GM23338 (cell line): Measurements from ENCODE around the gene TGFBR3. TPM values are rescaled to one million over a fixed set of nuclear protein-coding genes. Genes with fewer than 3 reads are reported as not detected.

Experiments used
- ATAC-seq: fragments of 200-7000 bp; cut with Tn5 transposase; 3 replicates; pipeline ENCODE4 v1.9.1; 2020
- DNase-seq: peaks from one replicate; pipeline ENCODE4 v3.0.0-alpha.2; 2015; ENCODE audit warnings: low spot score
- H2AFZ ChIP-seq: fragments of 200-600 bp; sonication (generic); 2 replicates; pipeline ENCODE4 v1.8.0; 2016; ENCODE audit warnings: antibody characterized with exemption, mild to moderate bottlenecking, moderate library complexity
- H3F3A ChIP-seq: fragments of 200-600 bp; sonication (generic); replicated peaks from 2 replicates; pipeline ENCODE4 v1.8.0; 2017; ENCODE audit warnings: antibody characterized with exemption, mixed run types, low read depth
- H3K27ac ChIP-seq: fragments of 200-600 bp; sonication (generic); 2 replicates; pipeline ENCODE4 v1.6.1; 2016; ENCODE audit warnings: low read depth
- H3K27me3 ChIP-seq: fragments of 200-600 bp; sonication (generic); 2 replicates; pipeline ENCODE4 v1.8.0; 2016; ENCODE audit warnings: mild to moderate bottlenecking, mixed run types, moderate library complexity; ENCODE audit not compliant: insufficient read depth
- H3K36me3 ChIP-seq: fragments of 200-600 bp; sonication (generic); 2 replicates; pipeline ENCODE4 v1.8.0; 2016; ENCODE audit warnings: mild to moderate bottlenecking; ENCODE audit not compliant: insufficient read depth
- H3K4me1 ChIP-seq: fragments of 200-600 bp; sonication (generic); 2 replicates; pipeline ENCODE4 v1.8.0; 2016; ENCODE audit warnings: mild to moderate bottlenecking, moderate library complexity; ENCODE audit not compliant: insufficient read depth
- H3K4me2 ChIP-seq: fragments of 200-600 bp; sonication (generic); 2 replicates; pipeline ENCODE4 v1.7.1; 2017; ENCODE audit warnings: mixed run types
- H3K4me3 ChIP-seq: fragments of 200-600 bp; sonication (generic); 2 replicates; pipeline ENCODE4 v1.6.1; 2016; ENCODE audit warnings: mixed run types
- H3K79me2 ChIP-seq: fragments of 200-600 bp; sonication (generic); replicated peaks from 2 replicates; pipeline ENCODE4 v1.8.0; 2017; ENCODE audit warnings: mild to moderate bottlenecking; ENCODE audit not compliant: insufficient read depth
- H3K9me2 ChIP-seq: fragments of 200-600 bp; sonication (generic); 2 replicates; pipeline ENCODE4 v1.8.0; 2017; ENCODE audit not compliant: insufficient read depth
- H4K20me1 ChIP-seq: fragments of 200-600 bp; sonication (generic); replicated peaks from 2 replicates; pipeline ENCODE4 v1.8.0; 2017; ENCODE audit warnings: mild to moderate bottlenecking; ENCODE audit not compliant: insufficient read depth
- H3K27ac Mint-ChIP-seq: 2 replicates; pipeline ENCODE4 v1.8.0; 2020; ENCODE audit warnings: inconsistent platforms, mild to moderate bottlenecking, moderate library complexity, mixed read lengths
- H3K27me3 Mint-ChIP-seq: 3 replicates; pipeline ENCODE4 v1.8.0; 2022; ENCODE audit warnings: low read depth, mild to moderate bottlenecking, moderate library complexity, mixed read lengths, inconsistent platforms; ENCODE audit not compliant: insufficient read depth, poor library complexity
- H3K36me3 Mint-ChIP-seq: 3 replicates; pipeline ENCODE4 v1.8.0; 2021; ENCODE audit warnings: low read depth, mild to moderate bottlenecking, inconsistent platforms, moderate library complexity, mixed read lengths
- H3K4me1 Mint-ChIP-seq: 3 replicates; pipeline ENCODE4 v1.8.0; 2020; ENCODE audit warnings: mild to moderate bottlenecking, inconsistent platforms, mixed read lengths
- H3K4me3 Mint-ChIP-seq: 3 replicates; pipeline ENCODE4 v1.8.0; 2021; ENCODE audit warnings: moderate library complexity, mild to moderate bottlenecking, inconsistent platforms, mixed read lengths
- H3K9me3 Mint-ChIP-seq: 3 replicates; pipeline ENCODE4 v1.8.0; 2020; ENCODE audit warnings: moderate library complexity, mild to moderate bottlenecking, inconsistent platforms, mixed read lengths
- JUNB ChIP-seq: IDR thresholded peaks from one replicate; pipeline ENCODE4 v1.6.1; 2016; ENCODE audit warnings: antibody characterized with exemption; ENCODE audit not compliant: unreplicated experiment
- POLR2AphosphoS5 ChIP-seq: IDR thresholded peaks from 2 replicates; pipeline ENCODE4 v1.6.1; 2016; ENCODE audit warnings: antibody characterized with exemption, low read depth
- STAT1 ChIP-seq: IDR thresholded peaks from one replicate; pipeline ENCODE4 v1.6.1; 2016; ENCODE audit warnings: antibody characterized with exemption; ENCODE audit not compliant: unreplicated experiment
- polyA plus RNA-seq: library from polyadenylated mRNA; unstranded; fragments of >200 nt; fragmentation: Nextera tagmentation; extraction: Ambion mirVana; gene quantifications from 2 replicates; pipeline ENCODE4 v1.2.1, GENCODE V29; 2016
- total RNA-seq: library from RNA; depleted of rRNA; stranded (reverse); fragments of >200 nt; shearing (Covaris generic); gene quantifications from 2 replicates; pipeline ENCODE4 v1.2.3, GENCODE V29; 2014
- TF ChIP-seq, protein P1 (sequence below): fragments of 250-450 bp; sonication (Bioruptor Pico); IDR thresholded peaks from 2 replicates; pipeline ENCODE4 v1.5.0; 2020; ENCODE audit warnings: mild to moderate bottlenecking, moderate library complexity
- TF ChIP-seq, protein P2 (sequence below): IDR thresholded peaks from one replicate; pipeline ENCODE4 v1.6.1; 2018; ENCODE audit warnings: antibody characterized with exemption; ENCODE audit not compliant: unreplicated experiment
- TF ChIP-seq, protein P3 (sequence below): IDR thresholded peaks from 2 replicates; pipeline ENCODE4 v1.6.1; 2016; ENCODE audit warnings: antibody characterized with exemption
- TF ChIP-seq, protein P4 (sequence below), 2 experiments: fragments of 200-600 bp in 1 of 2; sonication (generic) in 1 of 2; conservative IDR thresholded peaks; 2 replicates each; pipeline versions ENCODE4 v1.5.1 to v1.6.1; 2016 to 2017; ENCODE audit warnings: antibody characterized with exemption in 2 of 2, low read depth in 2 of 2, mild to moderate bottlenecking in 2 of 2, moderate library complexity in 1 of 2

TGFBR3 gene
- total and polyA plus RNA-seq, 2 experiments from 2014 or later = 1.7 to 2.9 TPM

DNA sequence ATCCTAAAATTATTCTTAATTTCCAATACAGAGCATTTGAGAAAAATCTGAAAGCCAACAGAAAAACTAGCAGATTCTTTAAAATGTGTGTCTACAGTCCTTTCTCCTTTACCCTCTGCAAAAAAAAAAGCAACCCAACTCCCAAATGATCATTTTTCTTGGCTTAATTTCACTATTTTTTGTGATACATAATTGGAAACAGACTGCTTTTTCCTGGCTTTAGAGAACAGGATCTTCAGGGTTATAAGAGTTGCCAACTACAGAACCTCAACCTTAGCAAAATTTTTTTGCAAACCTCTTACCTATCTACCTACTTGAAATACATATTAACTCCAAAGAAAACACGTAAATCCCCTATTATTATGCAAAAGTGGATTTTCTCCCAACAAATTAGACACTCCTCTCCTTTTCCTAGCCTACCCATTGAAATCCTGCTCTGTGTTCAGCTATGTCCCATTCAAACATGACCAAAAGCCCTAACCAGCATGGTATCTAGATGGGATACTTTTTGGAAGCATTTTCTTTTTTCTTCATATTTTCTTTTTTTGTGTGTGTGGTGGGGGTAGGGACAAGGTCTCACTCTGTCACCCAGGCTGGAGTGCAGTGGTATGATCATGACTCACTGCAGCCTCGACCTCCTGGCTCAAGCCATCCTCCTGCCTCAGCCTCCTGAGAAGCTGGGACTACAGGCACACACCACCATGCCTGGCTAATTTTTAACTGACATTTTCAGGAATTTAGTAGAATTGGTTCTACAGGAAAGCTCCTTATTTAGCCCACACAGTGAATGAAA is 9.0 kb downstream of the TGFBR3 start (continued):
- TF ChIP-seq, protein P1, sequence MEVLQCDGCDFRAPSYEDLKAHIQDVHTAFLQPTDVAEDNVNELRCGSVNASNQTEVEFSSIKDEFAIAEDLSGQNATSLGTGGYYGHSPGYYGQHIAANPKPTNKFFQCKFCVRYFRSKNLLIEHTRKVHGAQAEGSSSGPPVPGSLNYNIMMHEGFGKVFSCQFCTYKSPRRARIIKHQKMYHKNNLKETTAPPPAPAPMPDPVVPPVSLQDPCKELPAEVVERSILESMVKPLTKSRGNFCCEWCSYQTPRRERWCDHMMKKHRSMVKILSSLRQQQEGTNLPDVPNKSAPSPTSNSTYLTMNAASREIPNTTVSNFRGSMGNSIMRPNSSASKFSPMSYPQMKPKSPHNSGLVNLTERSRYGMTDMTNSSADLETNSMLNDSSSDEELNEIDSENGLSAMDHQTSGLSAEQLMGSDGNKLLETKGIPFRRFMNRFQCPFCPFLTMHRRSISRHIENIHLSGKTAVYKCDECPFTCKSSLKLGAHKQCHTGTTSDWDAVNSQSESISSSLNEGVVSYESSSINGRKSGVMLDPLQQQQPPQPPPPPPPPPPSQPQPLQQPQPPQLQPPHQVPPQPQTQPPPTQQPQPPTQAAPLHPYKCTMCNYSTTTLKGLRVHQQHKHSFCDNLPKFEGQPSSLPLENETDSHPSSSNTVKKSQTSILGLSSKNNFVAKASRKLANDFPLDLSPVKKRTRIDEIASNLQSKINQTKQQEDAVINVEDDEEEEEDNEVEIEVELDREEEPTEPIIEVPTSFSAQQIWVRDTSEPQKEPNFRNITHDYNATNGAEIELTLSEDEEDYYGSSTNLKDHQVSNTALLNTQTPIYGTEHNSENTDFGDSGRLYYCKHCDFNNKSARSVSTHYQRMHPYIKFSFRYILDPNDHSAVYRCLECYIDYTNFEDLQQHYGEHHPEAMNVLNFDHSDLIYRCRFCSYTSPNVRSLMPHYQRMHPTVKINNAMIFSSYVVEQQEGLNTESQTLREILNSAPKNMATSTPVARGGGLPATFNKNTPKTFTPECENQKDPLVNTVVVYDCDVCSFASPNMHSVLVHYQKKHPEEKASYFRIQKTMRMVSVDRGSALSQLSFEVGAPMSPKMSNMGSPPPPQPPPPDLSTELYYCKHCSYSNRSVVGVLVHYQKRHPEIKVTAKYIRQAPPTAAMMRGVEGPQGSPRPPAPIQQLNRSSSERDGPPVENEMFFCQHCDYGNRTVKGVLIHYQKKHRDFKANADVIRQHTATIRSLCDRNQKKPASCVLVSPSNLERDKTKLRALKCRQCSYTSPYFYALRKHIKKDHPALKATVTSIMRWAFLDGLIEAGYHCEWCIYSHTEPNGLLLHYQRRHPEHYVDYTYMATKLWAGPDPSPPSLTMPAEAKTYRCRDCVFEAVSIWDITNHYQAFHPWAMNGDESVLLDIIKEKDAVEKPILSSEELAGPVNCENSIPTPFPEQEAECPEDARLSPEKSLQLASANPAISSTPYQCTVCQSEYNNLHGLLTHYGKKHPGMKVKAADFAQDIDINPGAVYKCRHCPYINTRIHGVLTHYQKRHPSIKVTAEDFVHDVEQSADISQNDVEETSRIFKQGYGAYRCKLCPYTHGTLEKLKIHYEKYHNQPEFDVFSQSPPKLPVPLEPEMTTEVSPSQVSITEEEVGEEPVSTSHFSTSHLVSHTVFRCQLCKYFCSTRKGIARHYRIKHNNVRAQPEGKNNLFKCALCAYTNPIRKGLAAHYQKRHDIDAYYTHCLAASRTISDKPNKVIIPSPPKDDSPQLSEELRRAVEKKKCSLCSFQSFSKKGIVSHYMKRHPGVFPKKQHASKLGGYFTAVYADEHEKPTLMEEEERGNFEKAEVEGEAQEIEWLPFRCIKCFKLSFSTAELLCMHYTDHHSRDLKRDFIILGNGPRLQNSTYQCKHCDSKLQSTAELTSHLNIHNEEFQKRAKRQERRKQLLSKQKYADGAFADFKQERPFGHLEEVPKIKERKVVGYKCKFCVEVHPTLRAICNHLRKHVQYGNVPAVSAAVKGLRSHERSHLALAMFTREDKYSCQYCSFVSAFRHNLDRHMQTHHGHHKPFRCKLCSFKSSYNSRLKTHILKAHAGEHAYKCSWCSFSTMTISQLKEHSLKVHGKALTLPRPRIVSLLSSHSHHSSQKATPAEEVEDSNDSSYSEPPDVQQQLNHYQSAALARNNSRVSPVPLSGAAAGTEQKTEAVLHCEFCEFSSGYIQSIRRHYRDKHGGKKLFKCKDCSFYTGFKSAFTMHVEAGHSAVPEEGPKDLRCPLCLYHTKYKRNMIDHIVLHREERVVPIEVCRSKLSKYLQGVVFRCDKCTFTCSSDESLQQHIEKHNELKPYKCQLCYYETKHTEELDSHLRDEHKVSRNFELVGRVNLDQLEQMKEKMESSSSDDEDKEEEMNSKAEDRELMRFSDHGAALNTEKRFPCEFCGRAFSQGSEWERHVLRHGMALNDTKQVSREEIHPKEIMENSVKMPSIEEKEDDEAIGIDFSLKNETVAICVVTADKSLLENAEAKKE = no peak
- TF ChIP-seq POLR2AphosphoS5 = no peak

DNA sequence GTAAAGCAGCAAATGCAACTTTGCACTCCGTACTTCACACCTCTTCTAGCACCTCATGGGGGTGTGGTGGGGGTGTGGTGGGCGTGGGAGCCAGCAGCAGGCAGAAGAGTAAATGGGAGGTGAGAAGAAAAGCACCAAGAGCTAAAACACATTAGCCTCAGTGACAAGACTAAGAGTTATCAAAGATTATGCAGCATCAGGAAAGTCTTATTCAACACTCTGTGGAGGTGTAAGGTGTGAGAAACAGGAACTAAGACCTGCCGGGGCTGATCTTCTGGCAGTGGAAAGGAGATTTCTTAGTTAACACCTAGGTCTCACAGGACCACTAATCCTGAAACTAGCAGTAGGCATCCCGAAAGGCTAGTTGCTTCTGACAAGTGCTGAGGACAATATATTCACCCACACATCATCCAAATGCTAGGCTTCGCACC is 9.9 kb downstream of the TGFBR3 start:
- H3K27me3 ChIP-seq = no peaks in the 10 kb centered on the region
- DNase-seq (no peak), ATAC-seq (no peak)
- Mint-ChIP-seq H3K36me3 (no peaks in the 10 kb centered on the region), H3K27ac (no peak overlapping the region), H3K4me3 (no peak overlapping the region), H3K4me1 (peaks cover 5% of the 10 kb centered on the region; the same call in 2 of the 3 replicates), H3K27me3 (peaks cover 2% of the 10 kb centered on the region), H3K9me3 (no peaks in the 10 kb centered on the region)
- no peaks in the 10 kb centered on the region for H4K20me1 ChIP-seq
- no peak overlapping the region for H2AFZ ChIP-seq
- H3K36me3 ChIP-seq = no peaks in the 10 kb centered on the region
- no peak overlapping the region for H3K4me2 ChIP-seq
- H3K9me2 ChIP-seq = no peaks in the 10 kb centered on the region
- no peaks in the 10 kb centered on the region for H3K79me2 ChIP-seq
- no peaks in the 10 kb centered on the region for H3F3A ChIP-seq
- no peak overlapping the region for H3K4me3 ChIP-seq
- H3K27ac ChIP-seq = no peak overlapping the region
- no peaks in the 10 kb centered on the region for H3K4me1 ChIP-seq
- TF ChIP-seq, protein P2, sequence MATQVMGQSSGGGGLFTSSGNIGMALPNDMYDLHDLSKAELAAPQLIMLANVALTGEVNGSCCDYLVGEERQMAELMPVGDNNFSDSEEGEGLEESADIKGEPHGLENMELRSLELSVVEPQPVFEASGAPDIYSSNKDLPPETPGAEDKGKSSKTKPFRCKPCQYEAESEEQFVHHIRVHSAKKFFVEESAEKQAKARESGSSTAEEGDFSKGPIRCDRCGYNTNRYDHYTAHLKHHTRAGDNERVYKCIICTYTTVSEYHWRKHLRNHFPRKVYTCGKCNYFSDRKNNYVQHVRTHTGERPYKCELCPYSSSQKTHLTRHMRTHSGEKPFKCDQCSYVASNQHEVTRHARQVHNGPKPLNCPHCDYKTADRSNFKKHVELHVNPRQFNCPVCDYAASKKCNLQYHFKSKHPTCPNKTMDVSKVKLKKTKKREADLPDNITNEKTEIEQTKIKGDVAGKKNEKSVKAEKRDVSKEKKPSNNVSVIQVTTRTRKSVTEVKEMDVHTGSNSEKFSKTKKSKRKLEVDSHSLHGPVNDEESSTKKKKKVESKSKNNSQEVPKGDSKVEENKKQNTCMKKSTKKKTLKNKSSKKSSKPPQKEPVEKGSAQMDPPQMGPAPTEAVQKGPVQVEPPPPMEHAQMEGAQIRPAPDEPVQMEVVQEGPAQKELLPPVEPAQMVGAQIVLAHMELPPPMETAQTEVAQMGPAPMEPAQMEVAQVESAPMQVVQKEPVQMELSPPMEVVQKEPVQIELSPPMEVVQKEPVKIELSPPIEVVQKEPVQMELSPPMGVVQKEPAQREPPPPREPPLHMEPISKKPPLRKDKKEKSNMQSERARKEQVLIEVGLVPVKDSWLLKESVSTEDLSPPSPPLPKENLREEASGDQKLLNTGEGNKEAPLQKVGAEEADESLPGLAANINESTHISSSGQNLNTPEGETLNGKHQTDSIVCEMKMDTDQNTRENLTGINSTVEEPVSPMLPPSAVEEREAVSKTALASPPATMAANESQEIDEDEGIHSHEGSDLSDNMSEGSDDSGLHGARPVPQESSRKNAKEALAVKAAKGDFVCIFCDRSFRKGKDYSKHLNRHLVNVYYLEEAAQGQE = no peak
- no peak for TF ChIP-seq STAT1
- TF ChIP-seq, protein P3, sequence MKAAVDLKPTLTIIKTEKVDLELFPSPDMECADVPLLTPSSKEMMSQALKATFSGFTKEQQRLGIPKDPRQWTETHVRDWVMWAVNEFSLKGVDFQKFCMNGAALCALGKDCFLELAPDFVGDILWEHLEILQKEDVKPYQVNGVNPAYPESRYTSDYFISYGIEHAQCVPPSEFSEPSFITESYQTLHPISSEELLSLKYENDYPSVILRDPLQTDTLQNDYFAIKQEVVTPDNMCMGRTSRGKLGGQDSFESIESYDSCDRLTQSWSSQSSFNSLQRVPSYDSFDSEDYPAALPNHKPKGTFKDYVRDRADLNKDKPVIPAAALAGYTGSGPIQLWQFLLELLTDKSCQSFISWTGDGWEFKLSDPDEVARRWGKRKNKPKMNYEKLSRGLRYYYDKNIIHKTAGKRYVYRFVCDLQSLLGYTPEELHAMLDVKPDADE = no peak
- TF ChIP-seq JUNB = no peak
- TF ChIP-seq, protein P4, sequence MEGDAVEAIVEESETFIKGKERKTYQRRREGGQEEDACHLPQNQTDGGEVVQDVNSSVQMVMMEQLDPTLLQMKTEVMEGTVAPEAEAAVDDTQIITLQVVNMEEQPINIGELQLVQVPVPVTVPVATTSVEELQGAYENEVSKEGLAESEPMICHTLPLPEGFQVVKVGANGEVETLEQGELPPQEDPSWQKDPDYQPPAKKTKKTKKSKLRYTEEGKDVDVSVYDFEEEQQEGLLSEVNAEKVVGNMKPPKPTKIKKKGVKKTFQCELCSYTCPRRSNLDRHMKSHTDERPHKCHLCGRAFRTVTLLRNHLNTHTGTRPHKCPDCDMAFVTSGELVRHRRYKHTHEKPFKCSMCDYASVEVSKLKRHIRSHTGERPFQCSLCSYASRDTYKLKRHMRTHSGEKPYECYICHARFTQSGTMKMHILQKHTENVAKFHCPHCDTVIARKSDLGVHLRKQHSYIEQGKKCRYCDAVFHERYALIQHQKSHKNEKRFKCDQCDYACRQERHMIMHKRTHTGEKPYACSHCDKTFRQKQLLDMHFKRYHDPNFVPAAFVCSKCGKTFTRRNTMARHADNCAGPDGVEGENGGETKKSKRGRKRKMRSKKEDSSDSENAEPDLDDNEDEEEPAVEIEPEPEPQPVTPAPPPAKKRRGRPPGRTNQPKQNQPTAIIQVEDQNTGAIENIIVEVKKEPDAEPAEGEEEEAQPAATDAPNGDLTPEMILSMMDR (conservative IDR thresholded peaks at IDR 0.05; ENCODE audit: low read depth in 2 of 2) = no peak
